GM23248 (cell line): ENCODE measurements around the gene UBC.

ENCODE experiments used
- EZH2 ChIP-seq: fragments of 200-600 bp; sonication (generic); IDR thresholded peaks from 2 replicates; pipeline ENCODE4 v1.6.1; 2018; ENCODE audit warnings: antibody characterized with exemption, mild to moderate bottlenecking; ENCODE audit not compliant: insufficient read depth, poor library complexity, severe bottlenecking
- EZH2phosphoT487 ChIP-seq: fragments of 200-600 bp; sonication (generic); IDR thresholded peaks from 2 replicates; pipeline ENCODE4 v1.6.1; 2018; ENCODE audit warnings: antibody characterized with exemption, moderate library complexity, mild to moderate bottlenecking, low read depth; ENCODE audit not compliant: insufficient read depth

DNA sequence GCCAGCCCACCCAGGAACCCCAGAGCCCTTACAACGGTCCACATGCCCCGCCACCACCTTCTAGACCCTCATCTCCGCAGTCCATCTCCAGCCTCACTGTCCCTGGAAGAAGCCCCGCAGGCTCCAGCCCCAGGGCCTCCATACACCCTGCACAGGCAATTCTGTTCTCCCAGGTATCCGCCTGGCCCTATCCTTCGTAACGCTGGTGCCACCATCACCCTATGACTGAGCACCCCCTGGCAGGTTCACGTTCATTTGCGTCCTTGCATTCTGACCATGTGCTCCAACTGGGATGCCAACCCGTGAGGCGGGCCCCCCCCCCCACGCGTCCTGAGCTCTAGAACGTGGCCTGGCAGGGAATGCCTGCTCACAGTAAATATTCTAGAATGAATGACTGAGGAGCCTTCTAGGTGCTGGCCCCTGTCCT lies 50.1 kb downstream of the UBC start:
- TF ChIP-seq EZH2 (no peak), EZH2phosphoT487 (no peak)
